HT-29 (cell line): Measurements from ENCODE around the gene NTSR2. TPM values are rescaled to one million over a fixed set of nuclear protein-coding genes. Genes with fewer than 3 reads are reported as not detected.
"Not testable (repeated sequence)": the region's sequence is repeated elsewhere in the genome, so short reads cannot be mapped to it uniquely, and the experiment has no call there.

Experiments used
- DNase-seq: peaks from one replicate; pipeline ENCODE4 v3.0.0-alpha.2; 2015; ENCODE audit warnings: low spot score
- total RNA-seq: library from RNA; depleted of rRNA; stranded (reverse); fragments of >200 nt; shearing (Covaris generic); gene quantifications from 2 replicates; pipeline ENCODE4 v1.2.3, GENCODE V29; 2014

NTSR2 gene
- total RNA-seq, 1 experiment from 2014 or later = not detected

DNA sequence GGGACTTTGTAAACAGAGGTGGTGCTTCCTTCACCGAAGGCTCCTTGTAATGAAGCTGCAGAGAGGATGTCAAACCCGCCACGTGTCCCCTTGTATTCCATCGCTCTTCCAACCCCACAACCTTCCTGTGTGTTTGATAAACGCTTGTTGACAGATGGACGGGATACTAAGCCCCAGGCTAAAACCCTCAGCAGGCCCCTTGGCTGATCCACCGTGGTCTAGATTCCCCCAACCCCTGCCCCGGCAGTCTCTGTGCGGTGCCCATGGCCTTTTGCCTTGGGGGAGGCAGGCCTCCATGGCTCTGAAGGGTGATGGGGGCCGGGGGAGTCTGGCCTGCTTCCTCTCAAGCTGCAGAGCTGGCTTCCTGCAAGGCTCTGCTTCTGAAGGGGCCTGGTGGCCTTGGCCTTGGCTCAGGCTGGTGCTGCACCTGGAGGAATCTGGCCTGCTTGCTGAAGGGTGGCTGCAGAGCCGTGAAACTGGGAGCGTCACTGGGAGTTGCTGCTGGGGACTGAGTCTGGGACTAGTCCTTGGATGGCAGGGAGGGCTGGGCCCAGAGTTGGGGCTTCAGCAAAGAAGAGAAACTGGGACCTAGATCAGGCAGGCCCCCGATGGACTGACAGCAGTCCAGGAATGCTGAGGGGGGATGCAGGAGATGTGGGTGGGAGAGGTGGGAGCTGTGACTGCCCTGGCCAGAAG lies 9.6 kb upstream of the NTSR2 start:
- no peak for DNase-seq

DNA sequence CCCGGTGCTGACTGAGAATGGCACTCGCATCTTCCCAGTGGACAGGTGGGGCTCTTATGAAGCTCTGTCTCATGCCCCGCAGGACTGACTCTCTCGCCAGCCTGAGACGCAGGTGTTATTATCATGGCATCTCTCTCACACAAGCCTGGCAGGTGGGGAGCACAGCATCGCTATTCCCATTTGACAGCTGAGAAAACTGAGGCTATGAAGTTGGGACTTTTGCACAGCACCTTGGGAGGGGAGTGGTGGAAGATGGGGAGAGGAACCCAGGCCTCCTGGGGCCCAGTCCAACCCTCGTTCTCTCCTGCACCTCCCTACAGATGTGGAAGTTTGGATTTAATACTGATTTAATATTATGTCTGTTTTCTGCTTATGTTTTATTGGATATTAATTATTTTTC lies 9.0 kb upstream of the NTSR2 start:
- no peak for DNase-seq

DNA sequence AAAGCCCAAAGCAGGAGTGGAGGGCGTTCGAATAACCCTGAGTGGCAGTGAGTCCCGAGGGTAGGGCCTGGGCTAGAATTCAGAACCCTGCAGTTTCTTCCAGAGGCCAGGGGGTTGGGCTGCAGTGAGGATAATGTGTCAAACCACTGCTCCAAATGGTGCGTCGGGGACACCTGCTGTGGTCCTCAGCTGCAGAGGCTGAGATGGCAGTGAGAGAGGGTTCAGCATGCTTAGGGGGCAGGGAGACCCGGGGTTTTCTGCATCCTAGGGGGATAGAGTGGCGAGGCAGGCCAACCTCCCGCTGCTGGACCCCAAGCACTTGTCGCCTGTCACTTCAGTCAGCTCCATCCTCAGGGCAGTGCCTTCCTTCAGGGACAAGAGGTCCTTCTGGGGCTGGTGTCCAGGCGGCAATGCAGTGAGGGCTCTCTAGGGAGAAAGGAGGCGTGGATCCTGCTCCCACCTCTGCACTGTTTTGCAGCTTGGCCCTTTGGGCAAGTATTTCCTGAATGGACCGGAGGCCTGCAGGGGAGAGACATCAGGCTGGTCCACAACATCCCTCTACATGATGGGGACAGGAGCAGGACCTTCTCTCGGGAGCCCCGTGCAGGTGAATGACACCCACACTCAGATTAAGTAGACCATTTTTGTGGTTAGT lies 8.4 kb upstream of the NTSR2 start:
- DNase-seq = no peak

DNA sequence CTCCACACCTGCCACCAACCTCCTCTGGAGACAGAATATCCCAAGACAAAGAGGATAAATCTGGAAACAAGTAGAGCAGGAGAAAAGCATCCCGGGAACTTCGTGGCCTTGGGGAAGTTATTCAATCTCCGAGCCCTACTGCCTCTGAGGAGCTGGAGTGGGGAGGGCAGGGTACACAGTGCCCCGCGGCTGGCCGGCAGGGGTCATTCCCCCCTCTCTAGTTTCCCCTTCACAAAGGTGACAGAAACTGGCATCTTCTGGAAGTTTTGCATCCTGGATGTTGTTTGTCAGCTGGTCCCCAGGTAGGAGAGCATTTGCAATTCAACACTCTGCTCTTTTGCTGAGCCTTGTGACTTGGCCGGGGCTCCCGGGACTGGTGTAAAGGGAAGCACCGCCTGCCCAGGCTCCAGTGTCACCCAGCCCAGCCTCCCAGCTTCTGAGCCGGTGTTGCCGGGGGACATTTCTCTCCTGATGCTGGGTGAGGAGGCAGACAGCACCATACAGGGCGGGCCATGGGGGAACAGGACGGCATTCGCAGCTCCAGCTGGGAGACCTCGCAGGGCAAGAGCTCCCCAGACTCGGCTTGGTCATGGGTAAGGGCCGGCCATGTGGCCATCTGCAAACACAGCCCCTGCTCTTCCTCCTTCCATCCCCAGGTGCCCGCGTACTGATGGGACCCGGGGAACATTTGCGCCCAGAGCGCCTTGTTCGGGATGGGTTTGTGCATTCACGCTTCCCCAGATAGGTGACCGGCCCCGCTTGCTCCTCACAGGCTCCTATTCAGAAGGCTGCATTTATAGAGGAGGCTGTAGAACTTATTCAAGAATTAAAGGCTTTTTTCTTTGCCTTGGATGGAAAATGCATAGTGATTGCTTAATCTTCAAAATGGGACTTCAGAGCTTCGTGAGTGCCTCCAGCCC lies 7.4 kb upstream of the NTSR2 start:
- no peak for DNase-seq

DNA sequence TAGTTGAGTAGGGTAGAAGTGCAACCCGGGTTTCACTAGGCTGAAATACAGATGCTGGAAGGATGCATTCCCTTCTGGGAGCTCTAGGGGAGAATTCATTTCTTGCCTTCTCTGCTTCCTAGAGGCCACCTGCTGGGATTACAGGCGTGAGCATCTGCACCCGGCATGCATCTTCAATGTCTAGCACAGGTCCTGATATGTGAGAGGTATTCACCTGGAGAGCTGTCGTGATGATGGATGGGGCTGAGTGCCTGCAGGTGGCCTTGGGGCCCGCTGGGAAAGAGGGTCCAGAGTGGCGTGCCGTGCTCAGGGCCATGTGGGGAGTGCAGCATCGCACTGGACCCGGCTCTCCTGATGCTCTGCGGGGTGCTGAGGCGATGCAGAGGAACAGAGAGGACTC lies 6.6 kb upstream of the NTSR2 start:
- DNase-seq = no peak

DNA sequence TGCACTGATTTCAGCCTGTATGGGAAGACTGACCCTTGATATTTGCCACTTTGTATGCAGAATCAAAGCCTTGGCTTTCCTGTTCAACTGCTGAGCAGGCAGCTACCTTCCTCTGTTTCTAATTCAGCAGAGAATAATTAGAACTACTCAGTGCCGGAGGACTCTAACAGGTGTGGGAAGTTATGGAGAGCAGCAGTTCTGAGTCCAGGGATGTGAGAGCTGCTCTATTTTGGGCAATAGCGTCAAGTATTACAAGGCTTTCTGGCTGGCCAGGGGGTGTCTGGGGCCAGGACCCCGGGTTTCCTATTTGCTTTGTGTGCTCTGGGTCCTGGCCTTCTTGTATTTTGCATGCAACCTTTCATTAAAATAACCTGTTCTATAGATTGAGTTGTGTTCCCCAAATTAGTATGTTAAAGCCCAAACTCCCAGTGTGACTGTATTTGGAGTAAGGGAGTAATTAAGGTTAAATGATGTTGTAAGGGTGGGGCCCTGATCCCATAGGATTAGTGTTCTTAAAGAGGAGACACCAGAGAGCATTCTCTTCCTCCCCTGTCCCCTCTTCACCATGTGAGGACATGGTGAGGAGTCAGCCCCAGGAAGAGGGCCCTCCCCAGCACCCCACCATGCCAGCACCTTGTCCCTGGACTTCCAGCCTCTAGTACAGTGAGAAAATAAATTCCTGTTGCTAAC lies 5.6 kb upstream of the NTSR2 start:
- DNase-seq = no peak

DNA sequence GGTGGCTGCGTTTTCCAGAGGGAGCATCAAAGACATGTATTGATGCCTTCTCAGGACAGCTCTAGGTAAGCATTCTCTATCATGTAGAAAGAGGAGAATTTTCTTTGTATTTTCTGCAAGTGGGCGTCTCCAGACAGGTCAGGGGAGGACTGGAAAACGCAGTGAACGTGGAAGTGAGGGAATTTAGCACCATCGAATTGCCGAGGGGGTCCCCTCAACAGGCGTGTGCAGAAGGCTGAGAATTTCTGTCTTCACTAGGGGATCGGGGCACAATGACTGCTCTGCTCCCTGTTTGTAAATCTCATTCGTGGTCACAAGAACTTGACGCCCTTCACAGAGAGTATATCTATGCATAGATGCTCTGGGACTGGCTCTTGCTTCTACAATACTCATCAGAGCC lies 5.0 kb upstream of the NTSR2 start:
- DNase-seq = no peak

DNA sequence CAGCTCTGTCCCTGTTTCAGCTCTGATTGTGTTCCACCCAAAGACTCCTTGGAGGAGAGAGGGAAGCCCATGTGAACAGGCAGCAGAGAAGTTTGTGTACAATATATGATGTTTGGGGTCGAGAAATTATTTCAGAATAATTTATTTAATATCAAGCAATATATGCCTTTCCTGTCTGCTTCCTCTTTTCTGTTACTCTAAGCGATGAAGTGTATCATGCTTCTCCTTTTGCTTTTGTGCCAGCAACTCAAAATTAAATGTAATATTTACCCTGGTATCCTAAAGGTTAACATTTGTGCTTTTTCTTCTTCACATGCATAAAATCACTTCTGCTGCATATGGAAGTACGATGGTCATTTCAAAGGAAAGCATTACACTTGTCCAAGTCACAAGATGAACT lies 2.4 kb upstream of the NTSR2 start:
- no peak for DNase-seq

DNA sequence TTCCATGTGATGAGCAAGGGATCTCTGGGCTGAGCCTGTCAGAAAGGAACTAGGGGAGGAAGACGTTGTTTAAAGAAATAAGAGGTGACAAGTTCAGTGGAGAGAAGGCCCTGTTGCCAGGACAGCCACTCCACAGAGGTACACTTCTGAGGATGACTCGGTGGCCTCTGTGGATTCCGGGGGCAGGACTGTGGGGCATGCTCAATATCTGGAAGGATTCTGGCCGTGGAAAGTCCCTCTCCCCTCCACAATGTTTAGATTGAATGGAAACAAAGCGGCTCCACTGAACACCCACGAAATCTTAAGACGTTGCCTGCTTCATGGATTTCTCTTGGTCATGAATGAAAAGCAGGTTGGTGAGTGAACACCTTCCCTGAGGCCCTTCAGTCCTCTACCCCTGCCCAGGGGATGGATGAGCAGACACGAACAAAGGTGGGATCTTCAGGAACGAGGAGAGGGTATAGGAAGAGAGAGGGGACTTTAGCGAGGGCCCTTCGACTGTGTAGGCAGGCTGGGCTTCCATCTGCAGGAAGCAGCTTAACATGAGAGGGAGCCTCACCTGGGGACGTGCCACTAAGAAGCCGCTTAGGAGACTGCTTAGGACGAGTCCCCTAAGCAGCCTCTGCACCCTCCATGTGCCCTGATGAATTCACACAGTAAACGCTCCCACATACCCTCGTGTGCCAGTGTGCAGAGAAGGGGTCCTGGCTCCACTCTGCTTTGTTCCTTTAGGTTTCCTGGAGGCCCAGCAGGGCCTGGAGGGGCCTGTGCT lies 1.9 kb downstream of the NTSR2 start:
- DNase-seq = no peak

DNA sequence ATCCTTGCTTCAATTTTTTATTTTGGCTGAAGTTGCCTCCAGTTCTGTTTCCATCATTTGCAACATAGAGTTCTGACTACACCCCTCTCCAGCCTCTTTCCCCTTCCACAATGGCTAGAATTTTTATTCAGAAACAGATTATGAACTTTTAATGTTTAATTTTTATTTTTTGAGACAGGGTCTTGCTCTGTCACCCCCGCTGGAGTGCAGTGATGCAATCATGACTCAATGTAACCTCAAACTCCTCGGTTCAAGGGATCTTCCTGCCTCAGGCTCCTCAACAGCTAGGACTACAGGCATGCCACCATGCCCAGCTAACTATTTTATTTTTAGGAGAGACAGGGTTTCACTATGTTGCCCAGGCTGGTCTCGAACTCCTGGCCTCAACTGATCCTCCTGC lies 2.8 kb downstream of the NTSR2 start:
- no peak for DNase-seq

DNA sequence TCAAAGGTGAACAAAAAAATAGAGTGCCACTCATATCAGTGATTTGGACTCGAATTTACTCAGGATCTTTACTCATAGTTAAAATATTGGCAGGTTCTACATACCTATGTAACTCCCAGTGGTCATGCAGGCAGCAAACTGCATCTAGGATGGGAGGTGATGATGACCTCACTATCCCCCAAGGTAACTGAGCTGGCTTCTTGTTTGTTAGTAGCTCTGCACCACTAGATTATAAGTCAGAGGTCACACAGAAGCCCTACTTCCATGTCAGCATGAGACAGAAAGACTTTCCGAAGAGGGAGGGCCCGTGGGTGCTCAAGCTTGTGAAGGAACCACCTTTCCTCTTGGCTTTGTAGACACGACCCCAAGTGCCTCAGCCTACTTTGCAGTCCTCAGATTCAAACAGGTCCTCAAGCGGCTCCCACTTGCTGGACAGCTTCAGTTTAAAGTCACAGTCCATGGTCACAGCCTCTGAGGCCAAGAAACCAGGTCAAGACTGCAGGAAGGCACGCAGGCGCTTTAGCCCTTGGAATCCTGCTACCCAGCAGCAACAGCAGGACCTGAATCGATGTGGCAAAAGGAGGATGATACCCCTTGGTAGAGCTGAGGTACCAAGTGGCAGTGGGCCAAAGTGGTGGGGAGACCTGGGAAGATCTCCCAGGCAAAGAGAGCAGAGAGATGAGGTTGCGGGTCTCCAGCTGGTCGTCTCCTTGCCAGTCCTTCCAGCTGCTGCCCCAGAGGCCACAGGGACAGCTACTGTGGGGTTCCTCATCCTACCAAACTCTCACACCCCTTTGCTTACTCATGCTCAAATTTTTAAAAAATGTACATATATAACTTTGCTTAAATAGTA lies 4.3 kb downstream of the NTSR2 start:
- no peak for DNase-seq

DNA sequence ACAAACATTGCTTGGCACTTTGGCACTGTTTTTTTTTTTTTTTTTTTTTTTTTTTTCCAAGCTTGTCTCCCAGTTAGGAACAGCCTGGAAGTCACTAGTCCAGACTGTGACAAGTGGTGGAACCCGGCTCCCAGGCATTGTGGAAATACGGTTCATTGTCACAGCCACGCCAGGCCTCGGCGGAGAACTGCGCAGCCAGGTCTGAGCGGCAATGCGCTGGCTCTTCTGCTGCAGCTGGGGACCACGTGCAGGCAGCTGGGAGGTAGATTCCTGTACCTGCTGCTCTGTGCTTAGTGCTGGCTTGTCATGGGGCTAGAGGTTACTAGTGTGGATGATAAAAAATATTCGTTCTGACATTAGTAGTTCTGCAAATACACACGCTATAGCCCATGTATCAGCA lies 5.0 kb downstream of the NTSR2 start:
- DNase-seq = no peak

DNA sequence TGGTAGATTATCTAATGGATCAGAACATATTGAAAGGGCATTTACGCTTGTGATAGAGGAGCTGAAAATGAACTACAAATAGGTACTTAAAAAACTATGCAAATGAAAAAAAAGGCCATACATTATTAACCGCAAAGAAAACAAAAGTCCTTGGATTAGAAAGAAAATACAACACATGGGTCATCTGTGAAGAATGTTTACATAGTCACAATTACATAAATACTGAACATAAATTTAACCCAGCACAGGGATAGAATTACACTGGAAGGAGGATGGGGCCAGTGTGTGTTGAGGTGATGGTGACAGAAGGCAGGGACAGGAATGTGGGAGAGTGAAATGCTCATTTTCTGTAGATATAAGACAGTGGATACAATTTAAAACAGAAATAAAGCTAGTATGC lies 6.6 kb downstream of the NTSR2 start:
- DNase-seq = no peak

DNA sequence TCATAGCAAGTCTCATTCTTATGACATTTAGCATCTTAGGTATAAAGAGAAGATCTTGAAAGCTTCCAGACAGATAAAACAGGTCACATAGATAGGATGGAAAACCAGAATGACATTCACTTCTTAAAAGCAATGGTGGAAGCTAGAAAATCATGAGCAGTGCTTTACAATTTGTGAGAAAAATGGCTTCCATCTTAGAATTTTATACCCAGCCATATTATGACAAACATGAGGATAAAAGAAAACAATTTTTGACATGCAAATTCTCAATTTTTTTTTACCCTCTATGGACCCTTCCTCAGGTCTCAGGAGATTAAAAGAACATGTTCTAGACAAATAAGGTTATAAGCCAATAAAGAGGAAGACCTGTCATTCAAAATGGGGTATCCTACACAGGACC lies 7.1 kb downstream of the NTSR2 start:
- DNase-seq = no peak

DNA sequence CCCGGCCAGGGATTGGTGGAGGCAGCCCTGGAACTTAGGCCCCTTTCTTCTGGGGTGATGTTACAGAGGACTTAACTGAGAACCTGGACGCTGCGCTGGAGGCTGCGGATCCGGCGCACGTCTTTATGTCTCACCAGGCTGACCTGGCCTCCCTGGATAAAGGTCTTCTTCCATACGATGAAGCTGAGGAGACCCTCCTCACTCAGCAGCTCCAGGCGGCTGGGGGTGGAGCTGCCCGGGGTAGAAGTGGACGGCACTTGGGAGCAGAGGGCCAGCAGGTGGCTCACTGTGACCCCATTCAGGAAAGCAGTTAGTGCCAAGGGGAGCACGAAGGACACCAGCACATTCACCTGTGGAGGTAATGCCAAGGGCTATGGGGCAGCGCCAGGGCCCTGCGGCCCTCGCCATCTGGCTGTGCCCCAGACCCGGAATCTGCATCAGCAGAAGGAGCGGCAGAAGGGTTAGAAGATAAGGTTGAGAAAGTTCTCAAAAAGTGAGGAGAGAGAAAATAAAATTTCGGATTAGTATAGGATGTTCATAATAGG lies 8.0 kb downstream of the NTSR2 start:
- no peak for DNase-seq

DNA sequence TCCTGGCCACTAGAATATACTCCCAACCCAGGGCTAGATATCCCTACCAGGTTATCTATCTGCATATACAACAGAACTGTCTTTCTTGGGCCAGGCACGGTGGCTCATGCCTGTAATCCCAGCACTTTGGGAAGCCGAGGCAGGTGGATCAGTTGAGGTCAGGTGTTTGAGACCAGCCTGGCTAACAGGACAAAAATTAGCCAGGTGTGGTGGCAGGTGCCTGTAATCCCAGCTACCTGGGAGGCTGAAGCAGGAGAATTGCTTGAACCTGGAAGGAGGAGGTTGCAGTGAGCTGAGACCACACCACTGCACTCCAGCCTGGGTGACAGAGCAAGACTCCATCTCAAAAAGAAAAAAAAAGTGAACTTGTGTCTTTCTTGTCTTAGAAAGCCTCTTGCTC lies 9.6 kb downstream of the NTSR2 start:
- not testable (repeated sequence) for DNase-seq

DNA sequence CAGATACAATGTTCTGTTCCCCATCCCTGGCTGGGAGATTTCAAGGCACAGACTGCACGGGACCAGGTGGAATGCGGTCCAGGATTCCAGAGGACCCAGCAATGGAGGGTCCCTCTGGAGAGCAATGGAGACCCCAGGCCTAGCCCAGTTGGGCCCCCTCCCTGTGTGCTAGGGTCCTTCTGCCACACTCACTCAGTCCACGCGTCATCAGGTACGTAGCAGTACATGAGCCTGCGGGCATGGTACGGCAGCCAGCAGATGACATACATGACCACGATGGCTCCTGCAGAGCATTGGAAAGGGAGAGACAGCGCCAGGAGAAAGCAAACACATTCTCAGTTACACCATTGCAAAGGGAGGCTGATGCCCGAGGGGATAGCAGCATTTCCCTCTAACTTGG lies 10.1 kb downstream of the NTSR2 start:
- no peak for DNase-seq

DNA sequence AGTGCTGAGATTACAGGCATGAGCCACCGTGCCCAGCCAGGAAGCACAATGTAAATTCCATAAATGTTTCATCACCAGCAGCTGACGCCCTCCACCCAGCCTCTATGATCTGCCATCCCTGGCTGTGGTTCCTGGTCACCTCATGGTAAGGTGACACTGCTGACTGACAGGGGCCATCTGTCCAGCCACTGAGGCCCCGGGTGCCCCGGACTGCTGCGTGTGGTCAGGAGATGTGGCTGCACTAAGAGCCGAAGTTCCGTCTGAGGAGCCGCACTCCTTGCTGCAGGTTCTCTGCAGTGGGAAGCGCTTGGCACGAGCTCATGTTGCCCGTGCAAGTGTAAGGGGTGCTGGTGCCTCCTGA lies 10.9 kb downstream of the NTSR2 start:
- DNase-seq = no peak

DNA sequence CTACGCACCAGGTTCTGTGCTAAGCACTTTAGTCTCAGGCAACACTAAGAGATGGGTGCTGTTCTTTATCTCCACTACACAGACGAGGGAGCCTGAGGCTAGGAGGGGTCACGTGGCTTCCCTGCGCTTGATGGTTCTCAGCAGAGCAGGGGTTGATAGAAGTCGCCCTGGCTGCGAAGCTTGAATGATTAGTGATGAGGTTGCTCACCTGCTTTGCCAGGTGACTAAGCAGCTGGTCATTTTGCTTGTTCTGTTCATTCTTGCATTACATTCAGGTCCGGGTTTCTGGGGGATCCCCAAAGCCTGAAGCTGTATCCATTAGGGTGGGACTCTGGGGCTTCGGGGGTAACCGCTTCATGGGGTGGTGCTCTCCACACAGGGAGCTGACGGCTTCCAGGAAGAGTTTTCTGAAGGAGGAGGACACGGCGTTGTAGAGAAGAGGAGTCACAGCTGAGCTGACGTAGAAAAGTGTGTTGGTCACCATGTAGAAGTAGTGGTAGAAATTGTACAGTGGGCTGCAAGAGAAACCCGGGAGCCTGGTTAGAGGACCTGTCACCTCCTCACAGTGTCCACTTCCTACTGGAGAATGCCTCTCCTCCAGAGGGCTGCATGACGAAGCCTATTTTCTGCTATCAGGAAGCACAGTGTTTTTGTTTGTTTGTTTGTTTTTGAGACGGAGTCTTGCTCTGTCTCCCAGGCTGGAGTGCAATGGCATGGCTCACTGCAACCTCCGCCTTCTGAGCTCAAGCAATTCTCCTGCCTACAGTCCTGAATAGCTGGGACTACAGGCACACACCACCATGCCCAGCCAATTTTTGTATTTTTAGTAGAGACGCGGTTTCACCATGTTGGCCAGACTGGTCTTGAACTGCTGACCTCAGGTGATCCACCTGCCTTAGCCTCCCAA lies 11.5 kb downstream of the NTSR2 start:
- DNase-seq = no peak
